B cell (primary cell): Measurements from ENCODE around the gene TRIM38. TPM values are rescaled to one million over a fixed set of nuclear protein-coding genes. Genes with fewer than 3 reads are reported as not detected.

Experiments used
- ATAC-seq: fragments of 200-7000 bp; cut with Tn5 transposase; one replicate; pipeline ENCODE4 v1.10.0; 2021; ENCODE audit warnings: low read depth, mild to moderate bottlenecking, moderate number of reproducible peaks, moderate library complexity
- CTCF ChIA-PET: fragments of 350-600 bp; sonication (Branson Sonifier 250); formaldehyde crosslinking; loops from one replicate; lab custom pipeline; 2021; ENCODE audit warnings: antibody characterized with exemption, inconsistent platforms; lab: Charles Lee
- POLR2A ChIA-PET: fragments of 350-600 bp; sonication (Branson Sonifier 250); formaldehyde crosslinking; loops from one replicate; lab custom pipeline; 2021; ENCODE audit warnings: antibody characterized with exemption; lab: Charles Lee
- DNase-seq: peaks from one replicate; pipeline ENCODE4 v3.0.0; 2013
- H2AFZ ChIP-seq: 2 replicates; pipeline ENCODE4 v1.6.1; 2012; ENCODE audit warnings: mild to moderate bottlenecking, low read depth, low read length; ENCODE audit not compliant: insufficient read depth, poor library complexity, severe bottlenecking
- H3K27ac ChIP-seq, 2 donors: 1 replicate in 1 of 2; 2 replicates in 1 of 2; pipeline ENCODE4 v1.5.1; 2012 to 2013; ENCODE audit warnings: low read length in 2 of 2, mild to moderate bottlenecking in 2 of 2, moderate library complexity in 1 of 2
- H3K27me3 ChIP-seq, 4 experiments: fragments of 200-600 bp in 1 of 4; sonication (generic) in 1 of 4; replicated peaks in 1 of 4; 1 replicate in 2 of 4; 2 replicates in 2 of 4; pipeline versions ENCODE4 v1.6.1 to v1.7.0; 2013 to 2016; ENCODE audit warnings: low read length in 3 of 4, mild to moderate bottlenecking in 2 of 4, mixed read lengths in 1 of 4, moderate library complexity in 1 of 4; ENCODE audit not compliant: insufficient read depth in 4 of 4, control insufficient read depth in 3 of 4; ENCODE audit errors: control extremely low read depth in 1 of 4
- H3K36me3 ChIP-seq, 2 experiments: replicated peaks in 1 of 2; 1 replicate in 1 of 2; 2 replicates in 1 of 2; pipeline versions ENCODE4 v1.6.1 to v1.7.1; 2013; ENCODE audit warnings: low read length in 1 of 2; ENCODE audit not compliant: insufficient read depth in 2 of 2, control insufficient read depth in 1 of 2; ENCODE audit errors: control extremely low read depth in 1 of 2, extremely low read depth in 1 of 2
- H3K4me1 ChIP-seq, 2 donors: fragments of 200-600 bp in 1 of 2; sonication (generic) in 1 of 2; 1 replicate in 1 of 2; 2 replicates in 1 of 2; pipeline versions ENCODE4 v1.5.1 to v1.6.1; 2013 to 2017; ENCODE audit warnings: low read length in 2 of 2; ENCODE audit not compliant: control insufficient read depth in 2 of 2, insufficient read depth in 2 of 2
- H3K4me2 ChIP-seq: replicated peaks from 2 replicates; pipeline ENCODE3; 2012; ENCODE audit warnings: mild to moderate bottlenecking, low read depth, low read length; ENCODE audit not compliant: poor library complexity, severe bottlenecking
- H3K4me3 ChIP-seq, 5 experiments: fragments of 200-600 bp in 1 of 5; sonication (generic) in 1 of 5; 1 replicate in 3 of 5; 2 replicates in 2 of 5; pipeline versions ENCODE4 v1.5.1 to v1.7.0; 2011 to 2016; ENCODE audit warnings: low read length in 4 of 5, mild to moderate bottlenecking in 4 of 5, low read depth in 2 of 5, control low read depth in 1 of 5, moderate library complexity in 1 of 5; ENCODE audit not compliant: insufficient read depth in 1 of 5; ENCODE audit errors: control extremely low read depth in 1 of 5, extremely low read depth in 1 of 5
- H3K79me2 ChIP-seq: fragments of 200-600 bp; sonication (generic); one replicate; pipeline ENCODE4 v1.6.0; 2016; ENCODE audit warnings: low read length; ENCODE audit not compliant: control insufficient read depth, insufficient read depth
- H3K9ac ChIP-seq: fragments of 200-600 bp; sonication (generic); 2 replicates; pipeline ENCODE4 v1.6.1; 2017; ENCODE audit warnings: mild to moderate bottlenecking, low read length, moderate library complexity
- H3K9me3 ChIP-seq, 3 donors: one replicate each; pipeline versions ENCODE4 v1.6.1 to v1.7.1; 2013; ENCODE audit warnings: low read length in 2 of 3; ENCODE audit not compliant: control insufficient read depth in 2 of 3, insufficient read depth in 1 of 3; ENCODE audit errors: control extremely low read depth in 1 of 3
- H4K20me1 ChIP-seq: 2 replicates; pipeline ENCODE4 v1.6.0; 2012; ENCODE audit warnings: mild to moderate bottlenecking, low read length; ENCODE audit not compliant: insufficient read depth, control insufficient read depth, poor library complexity, severe bottlenecking
- H3K27ac Mint-ChIP-seq: one replicate; pipeline ENCODE4 v1.8.0; 2021; ENCODE audit warnings: mixed read lengths
- H3K27me3 Mint-ChIP-seq: one replicate; pipeline ENCODE4 v1.8.0; 2021; ENCODE audit warnings: mixed read lengths
- H3K4me1 Mint-ChIP-seq: one replicate; pipeline ENCODE4 v1.8.0; 2021; ENCODE audit warnings: mixed read lengths
- H3K4me3 Mint-ChIP-seq: one replicate; pipeline ENCODE4 v1.8.0; 2021; ENCODE audit warnings: mixed read lengths
- H3K9me3 Mint-ChIP-seq: one replicate; pipeline ENCODE4 v1.8.0; 2022; ENCODE audit warnings: mixed read lengths; ENCODE audit not compliant: insufficient read depth
- CTCF ChIP-seq: fragments of 200-600 bp; IDR thresholded peaks from one replicate; pipeline ENCODE4 v1.8.0; 2022; ENCODE audit warnings: antibody characterized with exemption, mild to moderate bottlenecking
- EZH2 ChIP-seq: IDR thresholded peaks from 2 replicates; pipeline ENCODE4 v1.6.1; 2012; ENCODE audit warnings: borderline replicate concordance, low read depth, mild to moderate bottlenecking, moderate library complexity, low read length; ENCODE audit not compliant: insufficient read depth, poor library complexity, severe bottlenecking
- WGBS: methylation state at CpG from one replicate; pipeline ENCODE4 v1.1.5; 2013; ENCODE audit warnings: missing lambda C conversion rate; ENCODE audit not compliant: insufficient coverage; 5-methylcytosine and 5-hydroxymethylcytosine counted together
- intact Hi-C: fragments of 100-400 bp; cut with micrococcal nuclease; formaldehyde crosslinking; loops from one replicate; pipeline ENCODE4 v1.10.0; 2022
- polyA plus RNA-seq: library from polyadenylated mRNA; depleted of rRNA; stranded (reverse); fragments of >200 nt; gene quantifications from 2 replicates; pipeline ENCODE4 v1.2.3, GENCODE V29; 2012
- total RNA-seq, 2 donors: library from RNA; stranded (reverse); fragments of 120-200 nt in 1 of 2; gene quantifications; 1 replicate in 1 of 2; 2 replicates in 1 of 2; pipeline versions ENCODE4 v1.2.3 to v1.2.4, GENCODE V29; 2013 to 2022

Gene TRIM38
- total and polyA plus RNA-seq, 2 donors (not counting 1 experiment from before 2014, with no cell fraction given) = 29.3 to 57.2 TPM

GRCh38 chr6:25921525-25922203, 40.9 kb upstream of the TRIM38 start:
- H3K4me3 Mint-ChIP-seq = no peak overlapping the region
- Histone ChIP-seq H3K27me3 (no peaks in the 10 kb centered on the region), H3K4me2 (no peak overlapping the region), H3K36me3 (no peaks in the 10 kb centered on the region), H3K79me2 (no peaks in the 10 kb centered on the region), H3K4me1 (no peaks in the 10 kb centered on the region), H4K20me1 (no peaks in the 10 kb centered on the region), H3K4me3 (no peak overlapping the region), H3K9me3 (no peaks in the 10 kb centered on the region), H3K9ac (no peak overlapping the region), H3K27ac (no peak overlapping the region), H2AFZ (no peak overlapping the region)
- ChIA-PET CTCF (no interaction called here), POLR2A (no interaction called here)
- no peaks in the 10 kb centered on the region for H3K9me3 Mint-ChIP-seq
- intact Hi-C loops = no loop called here
- no peak for TF ChIP-seq EZH2
- H3K27ac Mint-ChIP-seq = no peak overlapping the region
- peaks cover 3% of the 10 kb centered on the region for H3K27me3 Mint-ChIP-seq
- H3K4me1 Mint-ChIP-seq = no peaks in the 10 kb centered on the region
- ATAC-seq = no peak
- no peak for DNase-seq

GRCh38 chr6:25922301-25922700, 40.3 kb upstream of the TRIM38 start:
- no peak overlapping the region for H3K27ac Mint-ChIP-seq
- ATAC-seq = no peak
- H3K4me1 ChIP-seq = no peaks in the 10 kb centered on the region

More at GRCh38 chr6:25922301-25922700, 40.3 kb upstream of the TRIM38 start:
- Histone ChIP-seq H4K20me1 (no peaks in the 10 kb centered on the region), H3K9ac (no peak overlapping the region), H3K79me2 (no peaks in the 10 kb centered on the region), H3K4me2 (no peak overlapping the region), H3K27ac (no peak overlapping the region), H2AFZ (no peak overlapping the region), H3K9me3 (no peaks in the 10 kb centered on the region), H3K4me3 (no peak overlapping the region), H3K36me3 (no peaks in the 10 kb centered on the region), H3K27me3 (no peaks in the 10 kb centered on the region)
- intact Hi-C loops = no loop called here
- H3K27me3 Mint-ChIP-seq = peaks cover 3% of the 10 kb centered on the region
- no peak for DNase-seq
- POLR2A ChIA-PET = no interaction called here
- H3K4me1 Mint-ChIP-seq = no peaks in the 10 kb centered on the region
- no peaks in the 10 kb centered on the region for H3K9me3 Mint-ChIP-seq
- WGBS = 100% methylated on average over 1 of the region's 2 CpGs
- CTCF ChIA-PET = no interaction called here
- H3K4me3 Mint-ChIP-seq = no peak overlapping the region
- TF ChIP-seq EZH2 (no peak), CTCF (no peak)
